Liver (tissue), 3 donors: ENCODE results near the gene SLCO2A1.

Experiments
- CTCF ChIP-seq: fragments of 150-350 bp; IDR thresholded peaks from 2 replicates; pipeline ENCODE4 v1.5.1; 2017; ENCODE audit warnings: improper control_type of control experiment, low read depth, low read length; ENCODE audit not compliant: missing input control
- FOXA1 ChIP-seq: IDR thresholded peaks from 2 replicates; pipeline ENCODE4 v1.6.1; 2016; ENCODE audit warnings: antibody characterized with exemption
- JUND ChIP-seq, 2 donors: IDR thresholded peaks; 2 replicates each; pipeline ENCODE4 v1.6.1; 2016; ENCODE audit warnings: antibody characterized with exemption in 2 of 2
- RAD21 ChIP-seq, 2 donors: IDR thresholded peaks; 2 replicates each; pipeline ENCODE4 v1.6.1; 2016; ENCODE audit warnings: antibody characterized with exemption in 2 of 2, mild to moderate bottlenecking in 2 of 2
- RXRA ChIP-seq, 2 donors: IDR thresholded peaks; 2 replicates each; pipeline ENCODE4 v1.6.1; 2017 to 2018; ENCODE audit warnings: antibody characterized with exemption in 2 of 2, mild to moderate bottlenecking in 1 of 2
- TAF1 ChIP-seq: conservative IDR thresholded peaks from 2 replicates; pipeline ENCODE4 v1.6.1; 2016; ENCODE audit warnings: antibody characterized with exemption, mild to moderate bottlenecking
- YY1 ChIP-seq: IDR thresholded peaks from 2 replicates; pipeline ENCODE4 v1.6.1; 2016; ENCODE audit warnings: antibody characterized with exemption, mild to moderate bottlenecking
- ZBTB33 ChIP-seq: IDR thresholded peaks from 2 replicates; pipeline ENCODE4 v1.6.1; 2016; ENCODE audit warnings: antibody characterized with exemption
- TF ChIP-seq, protein P1 (sequence below): IDR thresholded peaks from 2 replicates; pipeline ENCODE4 v1.6.1; 2016; ENCODE audit warnings: antibody characterized with exemption
- TF ChIP-seq, protein P2 (sequence below): IDR thresholded peaks from 2 replicates; pipeline ENCODE4 v1.6.1; 2016; ENCODE audit warnings: antibody characterized with exemption, mild to moderate bottlenecking
- donor health status: healthy.
- donor health status: healthy.

DNA sequence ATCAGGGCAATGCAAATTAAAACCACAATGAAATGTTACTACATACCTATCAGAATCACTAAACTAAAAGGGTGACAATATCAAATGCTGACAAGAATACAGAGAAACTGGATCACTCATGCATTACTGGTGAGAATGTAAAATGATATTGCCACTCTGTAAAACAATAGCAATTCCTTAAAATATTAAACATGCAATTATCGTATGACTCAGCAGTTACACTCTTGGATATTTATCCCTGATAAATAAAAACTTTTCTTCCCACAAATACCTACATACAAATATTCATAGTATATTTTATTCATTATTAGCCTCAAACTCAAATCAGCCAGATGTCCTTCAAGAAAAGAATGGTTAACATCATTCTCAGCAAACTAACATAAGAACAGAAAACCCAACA, 108.1 kb downstream of the SLCO2A1 start:
- TF ChIP-seq CTCF (no peak), JUND (IDR thresholded peaks at IDR 0.05) (no peak), RXRA (IDR thresholded peaks at IDR 0.05) (no peak), YY1 (no peak), ZBTB33 (no peak), TAF1 (no peak), FOXA1 (no peak), RAD21 (IDR thresholded peaks at IDR 0.05) (no peak)
- TF ChIP-seq, protein P1, sequence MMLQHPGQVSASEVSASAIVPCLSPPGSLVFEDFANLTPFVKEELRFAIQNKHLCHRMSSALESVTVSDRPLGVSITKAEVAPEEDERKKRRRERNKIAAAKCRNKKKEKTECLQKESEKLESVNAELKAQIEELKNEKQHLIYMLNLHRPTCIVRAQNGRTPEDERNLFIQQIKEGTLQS = no peak
- TF ChIP-seq, protein P2, sequence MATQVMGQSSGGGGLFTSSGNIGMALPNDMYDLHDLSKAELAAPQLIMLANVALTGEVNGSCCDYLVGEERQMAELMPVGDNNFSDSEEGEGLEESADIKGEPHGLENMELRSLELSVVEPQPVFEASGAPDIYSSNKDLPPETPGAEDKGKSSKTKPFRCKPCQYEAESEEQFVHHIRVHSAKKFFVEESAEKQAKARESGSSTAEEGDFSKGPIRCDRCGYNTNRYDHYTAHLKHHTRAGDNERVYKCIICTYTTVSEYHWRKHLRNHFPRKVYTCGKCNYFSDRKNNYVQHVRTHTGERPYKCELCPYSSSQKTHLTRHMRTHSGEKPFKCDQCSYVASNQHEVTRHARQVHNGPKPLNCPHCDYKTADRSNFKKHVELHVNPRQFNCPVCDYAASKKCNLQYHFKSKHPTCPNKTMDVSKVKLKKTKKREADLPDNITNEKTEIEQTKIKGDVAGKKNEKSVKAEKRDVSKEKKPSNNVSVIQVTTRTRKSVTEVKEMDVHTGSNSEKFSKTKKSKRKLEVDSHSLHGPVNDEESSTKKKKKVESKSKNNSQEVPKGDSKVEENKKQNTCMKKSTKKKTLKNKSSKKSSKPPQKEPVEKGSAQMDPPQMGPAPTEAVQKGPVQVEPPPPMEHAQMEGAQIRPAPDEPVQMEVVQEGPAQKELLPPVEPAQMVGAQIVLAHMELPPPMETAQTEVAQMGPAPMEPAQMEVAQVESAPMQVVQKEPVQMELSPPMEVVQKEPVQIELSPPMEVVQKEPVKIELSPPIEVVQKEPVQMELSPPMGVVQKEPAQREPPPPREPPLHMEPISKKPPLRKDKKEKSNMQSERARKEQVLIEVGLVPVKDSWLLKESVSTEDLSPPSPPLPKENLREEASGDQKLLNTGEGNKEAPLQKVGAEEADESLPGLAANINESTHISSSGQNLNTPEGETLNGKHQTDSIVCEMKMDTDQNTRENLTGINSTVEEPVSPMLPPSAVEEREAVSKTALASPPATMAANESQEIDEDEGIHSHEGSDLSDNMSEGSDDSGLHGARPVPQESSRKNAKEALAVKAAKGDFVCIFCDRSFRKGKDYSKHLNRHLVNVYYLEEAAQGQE = no peak
